ENCODE data around the gene EMD. TPM values are rescaled to one million over a fixed set of nuclear protein-coding genes. Genes with fewer than 3 reads are reported as not detected.

The EMD gene
- total RNA-seq, 1 donor from 2014 or later: 18.3 TPM

- Histone ChIP-seq H3K4me3 (no peak overlapping the region), H3K36me3 (no peaks in the 10 kb centered on the region), H3K79me2 (ENCODE audit: low read depth) (peaks cover 58% of the 10 kb centered on the region), H4K20me1 (ENCODE audit: low read depth) (peaks cover 67% of the 10 kb centered on the region), H3K27ac (no peak overlapping the region), H3K4me1 (no peaks in the 10 kb centered on the region), H3K4me2 (no peak overlapping the region), H3K27me3 (no peaks in the 10 kb centered on the region), H3F3A (ENCODE audit: low read depth) (no peaks in the 10 kb centered on the region), H3K9me3 (ENCODE audit: low read depth) (no peaks in the 10 kb centered on the region), H3K9ac (no peak overlapping the region), H2AFZ (replicated peaks) (no peak overlapping the region)
- peaks cover 11% of the 10 kb centered on the region for H3K9me3 Mint-ChIP-seq
- peak overlapping the region; percentile 50 for H3K4me3 Mint-ChIP-seq
- H3K27ac Mint-ChIP-seq: no peak overlapping the region
- no peak for TF ChIP-seq EZH2 (IDR thresholded peaks at IDR 0.05)
- no peak for TF ChIP-seq EZH2phosphoT487 (IDR thresholded peaks at IDR 0.05)
- TF ChIP-seq CTCF (IDR thresholded peaks at IDR 0.05): no peak
- H3K27me3 Mint-ChIP-seq (ENCODE audit: insufficient read depth, low read depth): peaks cover 21% of the 10 kb centered on the region
- DNase-seq (ENCODE audit: low spot score): no peak
- no peaks in the 10 kb centered on the region for H3K4me1 Mint-ChIP-seq
- H3K36me3 Mint-ChIP-seq: peaks cover 8% of the 10 kb centered on the region
These were observed 12.4 kb upstream of the EMD start for GRCh38 chrX:154366666-154367055.

- Histone ChIP-seq H3K27me3 (peaks cover 6% of the 10 kb centered on the region), H3K9me3 (ENCODE audit: low read depth) (no peaks in the 10 kb centered on the region), H3K4me1 (no peaks in the 10 kb centered on the region), H3K27ac (no peak overlapping the region), H4K20me1 (ENCODE audit: low read depth) (peaks cover 57% of the 10 kb centered on the region), H3K79me2 (ENCODE audit: low read depth) (peaks cover 58% of the 10 kb centered on the region), H3F3A (ENCODE audit: low read depth) (no peaks in the 10 kb centered on the region), H3K36me3 (no peaks in the 10 kb centered on the region), H3K4me3 (no peak overlapping the region), H3K9ac (no peak overlapping the region), H3K4me2 (no peak overlapping the region), H2AFZ (replicated peaks) (no peak overlapping the region)
- H3K27me3 Mint-ChIP-seq (ENCODE audit: insufficient read depth, low read depth): peaks cover 20% of the 10 kb centered on the region
- H3K4me1 Mint-ChIP-seq: no peaks in the 10 kb centered on the region
- H3K27ac Mint-ChIP-seq: peak overlapping the region; percentile 46
- peaks cover 7% of the 10 kb centered on the region for H3K36me3 Mint-ChIP-seq
- peak overlapping the region; percentile 67 for H3K4me3 Mint-ChIP-seq
- DNase-seq (ENCODE audit: low spot score): no peak
- TF ChIP-seq EZH2 (IDR thresholded peaks at IDR 0.05) (no peak), CTCF (IDR thresholded peaks at IDR 0.05) (no peak), EZH2phosphoT487 (IDR thresholded peaks at IDR 0.05) (no peak)
- H3K9me3 Mint-ChIP-seq: peaks cover 16% of the 10 kb centered on the region
These were observed 11.4 kb upstream of the EMD start for GRCh38 chrX:154367474-154368308.

- Histone ChIP-seq H3F3A (ENCODE audit: low read depth) (no peaks in the 10 kb centered on the region), H2AFZ (replicated peaks) (no peak overlapping the region), H3K4me2 (peak overlapping the region; percentile 92), H4K20me1 (ENCODE audit: low read depth) (peaks cover 52% of the 10 kb centered on the region), H3K27me3 (peaks cover 6% of the 10 kb centered on the region), H3K4me1 (no peaks in the 10 kb centered on the region), H3K9ac (peak overlapping the region; percentile 66), H3K4me3 (peak overlapping the region; percentile 86), H3K36me3 (no peaks in the 10 kb centered on the region), H3K9me3 (ENCODE audit: low read depth) (no peaks in the 10 kb centered on the region), H3K79me2 (ENCODE audit: low read depth) (peaks cover 58% of the 10 kb centered on the region), H3K27ac (peak overlapping the region; percentile 87)
- TF ChIP-seq EZH2 (IDR thresholded peaks at IDR 0.05): no peak
- TF ChIP-seq CTCF (IDR thresholded peaks at IDR 0.05): no peak
- no peak for TF ChIP-seq EZH2phosphoT487 (IDR thresholded peaks at IDR 0.05)
- Mint-ChIP-seq H3K27ac (no peak overlapping the region), H3K36me3 (peaks cover 3% of the 10 kb centered on the region), H3K27me3 (ENCODE audit: insufficient read depth, low read depth) (peaks cover 23% of the 10 kb centered on the region), H3K4me1 (peaks cover 4% of the 10 kb centered on the region), H3K4me3 (peak overlapping the region; percentile 80), H3K9me3 (peaks cover 14% of the 10 kb centered on the region)
- peak; percentile 27 for DNase-seq (ENCODE audit: low spot score)
These were observed 10.3 kb upstream of the EMD start for GRCh38 chrX:154368630-154369448.

All from neural progenitor cell (in vitro differentiated cells).